ENCODE measurements around the gene NELFA. TPM values are rescaled to one million over a fixed set of nuclear protein-coding genes. Genes with fewer than 3 reads are reported as not detected.

The NELFA gene
- total and polyA plus RNA-seq, 2 donors (not counting 1 experiment from before 2014, with no cell fraction given) = 7.4 to 15.2 TPM

GRCh38 chr4:1991087-1991486 lies 17.7 kb downstream of the NELFA start:
- no peak overlapping the region for H3K4me3 ChIP-seq (replicated peaks in 1 of 4; ENCODE audit: control extremely low read depth in 1 of 4, insufficient read depth in 1 of 4, low read depth in 3 of 4, low read length in 4 of 4)

DNA sequence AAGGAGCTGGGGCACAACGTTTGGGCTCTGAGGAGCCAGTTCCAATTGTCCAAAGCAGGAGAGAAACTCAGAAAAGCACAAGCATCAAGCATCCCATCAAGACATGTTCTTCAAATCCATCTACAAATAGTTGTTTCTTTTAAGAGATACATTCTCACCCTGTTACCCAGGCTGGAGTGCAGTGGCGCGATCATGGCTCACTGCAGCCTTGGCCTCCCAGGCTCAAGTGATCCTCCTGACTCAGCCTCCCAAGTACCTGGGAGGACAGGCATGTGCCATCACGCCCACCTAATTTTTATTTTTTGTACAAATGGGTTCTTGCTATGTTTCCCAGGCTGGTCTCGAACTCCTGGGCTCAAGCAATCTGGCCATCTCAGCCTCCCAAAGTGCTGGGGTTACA lies 18.1 kb downstream of the NELFA start:
- no peak overlapping the region for H3K4me2 ChIP-seq (ENCODE audit: extremely low read depth, insufficient read depth, low read length)
- TF ChIP-seq, protein P1, sequence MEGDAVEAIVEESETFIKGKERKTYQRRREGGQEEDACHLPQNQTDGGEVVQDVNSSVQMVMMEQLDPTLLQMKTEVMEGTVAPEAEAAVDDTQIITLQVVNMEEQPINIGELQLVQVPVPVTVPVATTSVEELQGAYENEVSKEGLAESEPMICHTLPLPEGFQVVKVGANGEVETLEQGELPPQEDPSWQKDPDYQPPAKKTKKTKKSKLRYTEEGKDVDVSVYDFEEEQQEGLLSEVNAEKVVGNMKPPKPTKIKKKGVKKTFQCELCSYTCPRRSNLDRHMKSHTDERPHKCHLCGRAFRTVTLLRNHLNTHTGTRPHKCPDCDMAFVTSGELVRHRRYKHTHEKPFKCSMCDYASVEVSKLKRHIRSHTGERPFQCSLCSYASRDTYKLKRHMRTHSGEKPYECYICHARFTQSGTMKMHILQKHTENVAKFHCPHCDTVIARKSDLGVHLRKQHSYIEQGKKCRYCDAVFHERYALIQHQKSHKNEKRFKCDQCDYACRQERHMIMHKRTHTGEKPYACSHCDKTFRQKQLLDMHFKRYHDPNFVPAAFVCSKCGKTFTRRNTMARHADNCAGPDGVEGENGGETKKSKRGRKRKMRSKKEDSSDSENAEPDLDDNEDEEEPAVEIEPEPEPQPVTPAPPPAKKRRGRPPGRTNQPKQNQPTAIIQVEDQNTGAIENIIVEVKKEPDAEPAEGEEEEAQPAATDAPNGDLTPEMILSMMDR (conservative IDR thresholded peaks at IDR 0.05 in 1 of 2, IDR thresholded peaks at IDR 0.05 in 1 of 2; ENCODE audit: low read depth in 1 of 2, low read length in 2 of 2) = no peak
- no peak for TF ChIP-seq EZH2 (IDR thresholded peaks at IDR 0.05; ENCODE audit: low read length, missing control alignments)

More at GRCh38 chr4:1991087-1991486, 17.7 kb downstream of the NELFA start:
- Histone ChIP-seq H3K27ac (ENCODE audit: insufficient read depth, low read length) (no peak overlapping the region), H3K9ac (ENCODE audit: insufficient read depth, low read length) (no peak overlapping the region), H4K20me1 (ENCODE audit: control insufficient read depth, extremely low read depth, insufficient read depth, low read length) (no peaks in the 10 kb centered on the region), H3K4me2 (ENCODE audit: extremely low read depth, insufficient read depth, low read length) (no peak overlapping the region), H2AFZ (ENCODE audit: low read length) (no peak overlapping the region), H3K79me2 (ENCODE audit: control insufficient read depth, insufficient read depth, low read length) (peaks cover 4% of the 10 kb centered on the region), H3K27me3 (ENCODE audit: control insufficient read depth, insufficient read depth, low read length) (no peaks in the 10 kb centered on the region), H3K36me3 (ENCODE audit: control insufficient read depth, insufficient read depth, low read length) (peaks cover 12% of the 10 kb centered on the region), H3K4me1 (ENCODE audit: control insufficient read depth, extremely low read depth, insufficient read depth, low read length) (no peaks in the 10 kb centered on the region), H3K9me3 (ENCODE audit: control insufficient read depth, insufficient read depth, low read depth, low read length) (no peaks in the 10 kb centered on the region)
- no peak for DNase-seq (ENCODE audit: low read depth in 2 of 2)
- TF ChIP-seq, protein P1 (conservative IDR thresholded peaks at IDR 0.05 in 1 of 2, IDR thresholded peaks at IDR 0.05 in 1 of 2; ENCODE audit: low read depth in 1 of 2, low read length in 2 of 2) = no peak

GRCh38 chr4:1990348-1990645 lies 18.5 kb downstream of the NELFA start:
- peaks cover 15% of the 10 kb centered on the region for H3K36me3 ChIP-seq (ENCODE audit: control insufficient read depth, insufficient read depth, low read length)
- no peak overlapping the region for H3K4me3 ChIP-seq (replicated peaks in 1 of 4; ENCODE audit: control extremely low read depth in 1 of 4, insufficient read depth in 1 of 4, low read depth in 3 of 4, low read length in 4 of 4)
- no peak for TF ChIP-seq EZH2 (IDR thresholded peaks at IDR 0.05; ENCODE audit: low read length, missing control alignments)
- TF ChIP-seq, protein P1 (conservative IDR thresholded peaks at IDR 0.05 in 1 of 2, IDR thresholded peaks at IDR 0.05 in 1 of 2; ENCODE audit: low read depth in 1 of 2, low read length in 2 of 2) = no peak
- no peaks in the 10 kb centered on the region for H3K4me1 ChIP-seq (ENCODE audit: control insufficient read depth, extremely low read depth, insufficient read depth, low read length)
- no peak for DNase-seq (ENCODE audit: low read depth in 2 of 2)
- H3K79me2 ChIP-seq (ENCODE audit: control insufficient read depth, insufficient read depth, low read length) = peaks cover 4% of the 10 kb centered on the region
- no peaks in the 10 kb centered on the region for H3K27me3 ChIP-seq (ENCODE audit: control insufficient read depth, insufficient read depth, low read length)
- H4K20me1 ChIP-seq (ENCODE audit: control insufficient read depth, extremely low read depth, insufficient read depth, low read length) = no peaks in the 10 kb centered on the region
- H3K9me3 ChIP-seq (ENCODE audit: control insufficient read depth, insufficient read depth, low read depth, low read length) = no peaks in the 10 kb centered on the region
- no peak overlapping the region for H2AFZ ChIP-seq (ENCODE audit: low read length)
- H3K27ac ChIP-seq (ENCODE audit: insufficient read depth, low read length) = no peak overlapping the region
- no peak overlapping the region for H3K9ac ChIP-seq (ENCODE audit: insufficient read depth, low read length)
- H3K4me2 ChIP-seq (ENCODE audit: extremely low read depth, insufficient read depth, low read length) = no peak overlapping the region

More for the DNA sequence above, 18.1 kb downstream of the NELFA start:
- H3K79me2 ChIP-seq (ENCODE audit: control insufficient read depth, insufficient read depth, low read length) = peaks cover 4% of the 10 kb centered on the region
- H4K20me1 ChIP-seq (ENCODE audit: control insufficient read depth, extremely low read depth, insufficient read depth, low read length) = no peaks in the 10 kb centered on the region
- H2AFZ ChIP-seq (ENCODE audit: low read length) = no peak overlapping the region
- DNase-seq (ENCODE audit: low read depth in 2 of 2) = no peak
- H3K4me1 ChIP-seq (ENCODE audit: control insufficient read depth, extremely low read depth, insufficient read depth, low read length) = no peaks in the 10 kb centered on the region
- no peak overlapping the region for H3K9ac ChIP-seq (ENCODE audit: insufficient read depth, low read length)
- H3K36me3 ChIP-seq (ENCODE audit: control insufficient read depth, insufficient read depth, low read length) = peaks cover 12% of the 10 kb centered on the region
- no peak overlapping the region for H3K27ac ChIP-seq (ENCODE audit: insufficient read depth, low read length)
- H3K4me3 ChIP-seq (replicated peaks in 1 of 4; ENCODE audit: control extremely low read depth in 1 of 4, insufficient read depth in 1 of 4, low read depth in 3 of 4, low read length in 4 of 4) = no peak overlapping the region
- H3K9me3 ChIP-seq (ENCODE audit: control insufficient read depth, insufficient read depth, low read depth, low read length) = no peaks in the 10 kb centered on the region
- H3K27me3 ChIP-seq (ENCODE audit: control insufficient read depth, insufficient read depth, low read length) = no peaks in the 10 kb centered on the region

All from fibroblast of lung (primary cell).